Measurements from ENCODE around the gene LPXN.

The LPXN gene

GRCh38 chr11:58575377-58576020 is at the start of gene LPXN:
Gene LPXN, minus strand, starts transcription at chr11:58575856. Its CDS starts 84 bp downstream, at chr11:58575772.
- peak within 1 kb of the TSS; percentile 99 for H3K27ac ChIP-seq
- TF ChIP-seq CTCF (conservative IDR thresholded peaks at IDR 0.05) = no peak

DNA sequence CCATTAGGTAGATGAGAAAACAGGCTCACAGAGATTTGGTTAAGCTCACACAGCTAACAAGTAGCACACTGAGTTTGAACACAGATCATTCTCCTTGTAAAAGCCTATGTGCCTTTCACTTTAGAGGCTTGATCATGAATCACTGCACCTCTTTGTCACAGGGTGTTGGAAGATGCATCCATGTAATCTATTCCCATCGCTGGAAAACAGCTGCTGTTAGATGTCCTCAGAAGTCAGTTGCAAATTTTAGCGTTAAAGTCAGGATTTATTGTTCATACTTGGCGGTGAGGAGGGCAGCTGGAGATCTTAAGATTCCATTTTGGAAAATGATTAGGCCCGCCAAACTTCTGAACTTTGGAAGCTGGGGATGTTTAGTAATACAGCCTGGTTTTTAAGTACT is 49.4 kb upstream of the LPXN start:
- no peak overlapping the region for H3K27ac ChIP-seq

GRCh38 chr11:58622344-58622743 is 46.7 kb upstream of the LPXN start, which contains the start of gene CNTF:
Gene CNTF, plus strand, starts transcription at chr11:58622665. Its CDS starts 88 bp downstream, at chr11:58622753.
- H3K27ac ChIP-seq = no peak within 1 kb of the TSS
- no peak for TF ChIP-seq CTCF (conservative IDR thresholded peaks at IDR 0.05)

More for the DNA sequence above, 49.4 kb upstream of the LPXN start:
- TF ChIP-seq CTCF (conservative IDR thresholded peaks at IDR 0.05) = no peak

DNA sequence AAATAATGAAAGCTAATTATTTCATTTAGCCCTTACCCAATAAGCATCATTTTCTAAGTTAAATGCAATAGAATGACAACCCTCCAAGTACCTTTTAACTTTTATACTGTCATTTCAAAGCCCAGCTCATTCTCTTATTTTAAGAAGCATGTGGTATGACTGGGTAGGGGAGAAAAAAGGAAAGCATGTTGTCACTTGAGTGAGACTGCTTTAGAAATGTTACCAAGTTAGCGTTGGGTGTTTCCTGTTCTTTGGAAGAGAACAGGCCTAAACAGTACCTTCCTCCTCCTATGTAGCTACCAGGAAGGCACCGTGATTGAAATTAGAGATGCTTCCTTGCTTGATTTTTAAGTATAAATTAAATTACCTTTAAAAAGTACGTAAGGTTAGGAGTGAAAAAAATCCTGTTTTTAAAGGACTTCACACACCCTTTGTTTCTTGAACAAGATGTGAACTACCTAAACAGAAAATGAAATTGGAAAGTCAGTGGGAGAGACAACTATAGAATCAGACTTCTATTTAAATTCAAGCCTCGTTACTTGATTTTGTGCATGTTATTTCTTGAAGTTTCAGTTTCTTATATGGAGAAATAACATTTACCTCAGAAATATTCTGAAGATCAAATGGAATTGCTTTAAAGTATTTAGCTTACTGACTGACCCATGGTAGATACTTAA is 46.1 kb upstream of the LPXN start:
- H3K27ac ChIP-seq = no peak overlapping the region
- no peak for TF ChIP-seq CTCF (conservative IDR thresholded peaks at IDR 0.05)

DNA sequence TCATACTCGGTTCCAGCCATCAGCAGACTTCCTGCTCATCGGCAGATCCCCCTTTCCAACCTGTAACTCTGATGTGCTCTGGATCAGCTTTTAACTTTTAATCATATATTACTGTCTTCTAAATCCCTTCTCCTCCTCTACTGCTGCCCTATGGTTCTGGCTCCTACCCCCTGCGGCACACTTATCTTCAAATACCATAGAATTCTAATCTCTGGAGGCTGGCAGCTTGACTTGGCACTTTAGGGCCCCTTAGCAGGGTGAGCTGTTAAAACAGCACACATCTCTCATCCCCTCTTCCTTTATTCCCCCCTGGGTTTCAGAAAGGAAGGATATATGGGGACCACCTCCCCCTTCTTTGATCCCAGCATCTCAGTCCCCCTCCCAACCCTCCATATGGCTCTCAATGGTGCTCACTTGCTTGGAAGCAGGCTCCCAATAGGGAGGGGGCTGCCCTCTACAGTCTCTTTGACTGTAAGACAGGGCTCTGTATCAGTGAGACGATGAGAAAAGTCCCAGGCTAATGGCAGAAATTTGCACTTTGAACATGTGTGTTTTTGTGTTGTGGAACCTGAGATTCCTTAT is 42.4 kb upstream of the LPXN start:
- H3K27ac ChIP-seq = no peak overlapping the region
- TF ChIP-seq CTCF (conservative IDR thresholded peaks at IDR 0.05) = peak; percentile 16; the same call in 1 of the 2 replicates

DNA sequence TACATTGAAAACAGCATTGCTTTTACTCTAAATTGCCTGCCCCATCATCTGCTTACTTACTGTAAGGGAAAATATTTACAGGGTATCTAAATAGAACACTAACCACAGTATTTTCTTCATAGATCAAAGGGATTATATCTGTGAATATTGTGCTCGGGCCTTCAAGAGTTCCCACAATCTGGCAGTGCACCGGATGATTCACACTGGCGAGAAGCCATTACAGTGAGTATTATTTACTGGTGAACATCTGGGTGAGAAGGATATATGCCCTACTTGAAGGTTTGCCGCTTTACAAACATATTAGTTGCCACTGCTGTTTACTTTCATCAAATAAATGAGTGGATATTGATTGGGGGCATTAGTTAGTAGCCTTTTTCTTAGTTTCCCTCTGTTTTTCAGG is 40.9 kb upstream of the LPXN start:
- H3K27ac ChIP-seq = no peak overlapping the region
- TF ChIP-seq CTCF (conservative IDR thresholded peaks at IDR 0.05) = no peak

DNA sequence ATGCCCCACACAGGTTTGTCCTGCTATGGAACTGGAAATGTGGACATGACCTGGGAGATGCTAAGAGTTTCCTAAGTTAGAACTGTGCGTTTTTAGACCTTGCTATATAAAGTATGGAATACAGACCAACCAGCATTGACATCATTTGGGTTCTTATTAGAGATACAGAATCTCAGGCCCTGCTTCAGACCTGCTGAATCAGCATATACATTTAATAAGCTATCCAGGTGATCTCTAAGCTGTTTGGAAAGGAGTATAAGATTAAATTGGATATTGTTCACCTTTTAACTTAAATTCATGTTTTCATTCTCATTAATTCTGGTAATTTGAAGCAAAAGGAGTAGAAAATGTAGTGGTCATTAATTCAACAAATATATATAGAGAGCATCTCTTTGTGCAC is 39.9 kb upstream of the LPXN start:
- no peak overlapping the region for H3K27ac ChIP-seq
- no peak for TF ChIP-seq CTCF (conservative IDR thresholded peaks at IDR 0.05)

Measured in VCaP (cell line).